GDM1 (cell line): Measurements from ENCODE around the gene WDR7.

Experiments
- DNase-seq: peaks from one replicate; lab custom pipeline; 2025; lab: John Stamatoyannopoulos, UW

The WDR7 gene

GRCh38 chr18:57080479-57080878, 429.3 kb downstream of the WDR7 start:
- DNase-seq, result no peak

GRCh38 chr18:57081899-57082298, 430.7 kb downstream of the WDR7 start:
- DNase-seq, result no peak

GRCh38 chr18:57083485-57083884, 432.3 kb downstream of the WDR7 start:
- DNase-seq, result no peak

- DNase-seq, result peak; percentile 41
These were observed 433.4 kb downstream of the WDR7 start for GRCh38 chr18:57084331-57085271.

GRCh38 chr18:57085371-57085770, 434.2 kb downstream of the WDR7 start:
- DNase-seq, result no peak

- no peak for DNase-seq
These were observed 435.0 kb downstream of the WDR7 start for GRCh38 chr18:57086163-57086562.
